Brain microvascular endothelial cell (primary cell): ENCODE measurements around the gene LDLRAD3.

ENCODE experiments used
- DNase-seq: peaks from one replicate; pipeline ENCODE4 v3.0.0-alpha.2; 2020
- H3K27ac ChIP-seq: fragments of 250-450 bp; sonication (Bioruptor Pico); 2 replicates; pipeline ENCODE4 v1.5.1; 2020; ENCODE audit warnings: mild to moderate bottlenecking, moderate library complexity
- H3K27me3 ChIP-seq: fragments of 250-450 bp; sonication (Bioruptor Pico); replicated peaks from 2 replicates; pipeline ENCODE4 v1.5.1; 2020; ENCODE audit warnings: mild to moderate bottlenecking
- H3K36me3 ChIP-seq: fragments of 250-450 bp; sonication (Bioruptor Pico); replicated peaks from 2 replicates; pipeline ENCODE4 v1.5.1; 2020; ENCODE audit warnings: mild to moderate bottlenecking
- H3K4me3 ChIP-seq: 2 replicates; pipeline ENCODE4 v1.5.1; 2011; ENCODE audit warnings: low read depth, mild to moderate bottlenecking, control low read depth, low read length, moderate library complexity
- in situ Hi-C: cut with HindIII; loops from 2 replicates; pipeline ENCODE4 v1.10.0; 2017; ENCODE audit warnings: low sequenced_read_pairs, low pct_ligation_motif_present
- TF ChIP-seq, protein P1 (sequence below): IDR thresholded peaks from 2 replicates; pipeline ENCODE4 v1.5.1; 2011; ENCODE audit warnings: low read depth, mild to moderate bottlenecking, moderate library complexity, low read length, control low read depth, inconsistent platforms; ENCODE audit errors: missing control alignments

Gene LDLRAD3

DNA sequence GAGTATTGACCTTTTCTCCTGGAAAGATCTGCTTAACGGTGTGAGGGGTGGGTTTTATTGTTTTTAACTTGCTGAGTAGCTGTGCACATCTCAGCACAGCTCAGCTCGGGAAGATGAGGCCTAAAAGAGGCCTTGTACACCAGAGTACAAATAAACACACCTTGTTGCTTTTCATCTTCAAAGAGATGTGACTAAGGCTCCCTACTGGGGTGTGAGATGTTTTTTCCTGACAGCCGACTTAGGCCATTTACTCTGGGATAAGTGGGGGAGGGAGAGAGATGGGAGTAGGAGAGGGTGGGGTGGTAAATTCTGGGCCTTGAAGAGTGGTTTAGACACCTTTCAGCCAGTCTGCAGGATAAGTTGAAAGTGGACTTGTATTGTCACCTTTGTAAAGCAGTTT lies 2.9 kb downstream of the LDLRAD3 start:
- Histone ChIP-seq H3K27ac (no peak overlapping the region), H3K4me3 (no peak overlapping the region), H3K27me3 (no peaks in the 10 kb centered on the region), H3K36me3 (no peaks in the 10 kb centered on the region)
- in situ Hi-C loops = no loop called here
- DNase-seq = no peak
- TF ChIP-seq, protein P1, sequence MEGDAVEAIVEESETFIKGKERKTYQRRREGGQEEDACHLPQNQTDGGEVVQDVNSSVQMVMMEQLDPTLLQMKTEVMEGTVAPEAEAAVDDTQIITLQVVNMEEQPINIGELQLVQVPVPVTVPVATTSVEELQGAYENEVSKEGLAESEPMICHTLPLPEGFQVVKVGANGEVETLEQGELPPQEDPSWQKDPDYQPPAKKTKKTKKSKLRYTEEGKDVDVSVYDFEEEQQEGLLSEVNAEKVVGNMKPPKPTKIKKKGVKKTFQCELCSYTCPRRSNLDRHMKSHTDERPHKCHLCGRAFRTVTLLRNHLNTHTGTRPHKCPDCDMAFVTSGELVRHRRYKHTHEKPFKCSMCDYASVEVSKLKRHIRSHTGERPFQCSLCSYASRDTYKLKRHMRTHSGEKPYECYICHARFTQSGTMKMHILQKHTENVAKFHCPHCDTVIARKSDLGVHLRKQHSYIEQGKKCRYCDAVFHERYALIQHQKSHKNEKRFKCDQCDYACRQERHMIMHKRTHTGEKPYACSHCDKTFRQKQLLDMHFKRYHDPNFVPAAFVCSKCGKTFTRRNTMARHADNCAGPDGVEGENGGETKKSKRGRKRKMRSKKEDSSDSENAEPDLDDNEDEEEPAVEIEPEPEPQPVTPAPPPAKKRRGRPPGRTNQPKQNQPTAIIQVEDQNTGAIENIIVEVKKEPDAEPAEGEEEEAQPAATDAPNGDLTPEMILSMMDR = no peak

DNA sequence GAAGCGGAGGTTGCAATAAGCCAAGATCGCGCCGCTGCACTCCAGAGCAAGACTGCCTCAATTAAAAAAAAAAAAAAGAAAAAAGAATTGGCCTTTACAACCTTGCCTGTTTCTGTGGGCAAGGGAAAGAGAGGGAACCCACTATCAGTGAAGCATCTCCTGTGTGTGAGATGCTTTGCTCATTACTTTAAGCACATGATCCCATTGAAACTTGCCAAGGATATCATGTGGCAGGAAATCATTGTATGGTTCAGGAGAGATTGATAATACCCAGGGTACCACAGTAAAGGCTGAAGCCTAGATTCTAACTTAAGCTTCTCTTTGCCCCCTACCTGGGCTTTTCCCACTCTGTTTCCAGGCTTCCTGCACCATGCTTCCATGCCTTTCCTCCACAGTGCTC lies 3.6 kb downstream of the LDLRAD3 start:
- Histone ChIP-seq H3K27ac (no peak overlapping the region), H3K27me3 (no peaks in the 10 kb centered on the region), H3K36me3 (no peaks in the 10 kb centered on the region), H3K4me3 (no peak overlapping the region)
- in situ Hi-C loops = no loop called here
- DNase-seq = no peak
- TF ChIP-seq, protein P1 = no peak

DNA sequence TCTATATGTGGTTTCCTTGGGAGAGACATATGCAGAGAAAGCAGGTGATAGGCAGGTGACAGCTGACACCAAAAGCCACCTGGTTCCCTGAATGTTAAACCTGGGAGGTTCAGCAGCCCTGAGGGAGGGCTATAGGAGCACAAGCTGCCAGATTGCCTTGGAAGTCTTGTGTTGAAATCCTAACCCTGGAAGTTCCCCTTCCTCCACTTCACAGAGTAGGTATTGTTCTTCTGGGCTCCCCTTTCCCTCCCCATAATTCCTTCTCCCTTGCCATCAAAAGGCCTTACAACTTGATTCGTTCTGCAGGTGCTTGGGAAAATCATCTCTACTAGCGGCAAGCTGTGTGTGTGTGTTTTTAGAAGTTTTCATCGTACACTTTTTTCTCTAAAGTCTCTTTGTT lies 5.4 kb downstream of the LDLRAD3 start:
- no peaks in the 10 kb centered on the region for H3K36me3 ChIP-seq
- TF ChIP-seq, protein P1 = no peak
- H3K27ac ChIP-seq = no peak overlapping the region
- no peaks in the 10 kb centered on the region for H3K27me3 ChIP-seq
- no peak overlapping the region for H3K4me3 ChIP-seq
- in situ Hi-C loops = no loop called here
- no peak for DNase-seq

DNA sequence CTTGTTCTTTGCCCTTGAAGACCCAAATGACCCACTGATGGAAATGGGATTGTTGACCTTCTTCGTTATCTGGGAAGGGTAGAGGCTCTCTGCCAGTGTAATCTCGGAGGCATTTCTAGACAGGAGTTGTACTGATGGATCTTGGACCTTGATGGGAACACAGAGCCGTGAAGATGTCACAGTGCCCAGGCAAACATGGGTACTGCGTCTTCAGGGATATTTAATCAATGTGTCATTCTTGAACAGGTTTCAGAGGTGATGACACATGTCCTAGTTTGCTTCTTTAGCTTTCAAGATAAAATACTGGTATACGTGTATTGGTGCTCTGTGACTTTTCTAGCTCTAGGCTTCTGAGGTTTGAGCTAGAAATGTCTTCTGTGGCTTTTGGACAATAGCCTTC lies 6.2 kb downstream of the LDLRAD3 start:
- no peak for DNase-seq
- Histone ChIP-seq H3K27ac (no peak overlapping the region), H3K27me3 (no peaks in the 10 kb centered on the region), H3K4me3 (no peak overlapping the region), H3K36me3 (no peaks in the 10 kb centered on the region)
- in situ Hi-C loops = no loop called here
- TF ChIP-seq, protein P1 = no peak

DNA sequence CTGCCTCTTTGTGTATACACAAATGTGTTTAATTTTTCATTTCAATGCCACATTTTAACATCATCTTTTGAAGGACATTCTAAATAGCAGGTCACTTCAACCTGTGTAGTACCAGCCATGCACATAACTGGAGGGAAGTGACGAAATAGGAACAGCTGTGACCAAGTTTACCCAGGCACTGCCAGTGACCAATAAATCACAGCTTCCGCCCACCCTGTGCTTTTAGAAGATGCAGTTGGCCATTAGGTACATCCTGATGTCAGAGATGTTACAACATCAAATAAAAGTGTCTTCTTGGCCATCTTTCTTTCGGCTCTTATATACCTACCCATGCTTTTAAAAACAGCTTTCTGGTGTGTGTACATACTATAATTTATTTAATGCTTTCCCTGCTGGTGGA lies 7.8 kb downstream of the LDLRAD3 start:
- H3K27ac ChIP-seq = no peak overlapping the region
- no peaks in the 10 kb centered on the region for H3K27me3 ChIP-seq
- H3K36me3 ChIP-seq = no peaks in the 10 kb centered on the region
- no peak for DNase-seq
- no peak overlapping the region for H3K4me3 ChIP-seq
- TF ChIP-seq, protein P1 = no peak
- in situ Hi-C loops = no loop called here

DNA sequence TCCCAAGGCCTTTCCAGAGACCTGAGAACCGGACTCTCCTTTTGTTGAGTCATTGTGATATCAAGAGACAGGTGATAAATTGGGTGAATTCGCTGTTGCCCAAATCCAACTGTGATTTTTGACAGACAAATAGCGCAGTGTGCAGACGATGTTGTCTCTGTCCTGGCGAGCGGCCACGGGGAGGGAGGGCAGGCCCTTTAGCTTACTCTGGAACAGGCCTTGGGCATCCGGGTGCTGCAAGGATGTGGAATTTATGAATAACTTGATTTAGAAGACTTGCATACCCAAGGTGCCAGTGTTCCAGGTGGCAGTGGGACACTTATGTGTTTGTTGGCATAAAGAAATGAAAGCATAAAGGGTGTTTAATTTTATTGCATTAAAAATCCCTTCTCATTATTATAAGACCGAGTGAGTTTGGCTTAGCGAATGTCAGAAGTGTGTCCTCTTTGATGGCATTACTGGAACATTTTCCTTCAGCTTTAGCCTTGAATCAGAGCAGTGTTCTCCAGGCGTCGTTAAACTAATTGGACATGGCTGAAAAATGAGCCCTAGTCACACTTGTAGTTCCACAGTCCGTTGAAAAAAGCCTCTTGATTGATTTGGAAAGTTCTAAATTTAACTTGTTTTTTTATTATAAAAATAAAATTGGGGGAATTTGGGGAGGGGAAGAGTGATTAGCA lies 9.4 kb downstream of the LDLRAD3 start:
- no peaks in the 10 kb centered on the region for H3K27me3 ChIP-seq
- no peak for DNase-seq
- H3K27ac ChIP-seq = no peak overlapping the region
- in situ Hi-C loops = no loop called here
- TF ChIP-seq, protein P1 = no peak
- no peaks in the 10 kb centered on the region for H3K36me3 ChIP-seq
- H3K4me3 ChIP-seq = no peak overlapping the region
